ENCODE measurements around the gene OXA1L. TPM values are rescaled to one million over a fixed set of nuclear protein-coding genes. Genes with fewer than 3 reads are reported as not detected.
A peak's percentile ranks its signal among the peaks of the same experiment; 100 is the strongest.

Gene OXA1L
- total RNA-seq, 1 experiment from 2014 or later = 146 TPM

DNA sequence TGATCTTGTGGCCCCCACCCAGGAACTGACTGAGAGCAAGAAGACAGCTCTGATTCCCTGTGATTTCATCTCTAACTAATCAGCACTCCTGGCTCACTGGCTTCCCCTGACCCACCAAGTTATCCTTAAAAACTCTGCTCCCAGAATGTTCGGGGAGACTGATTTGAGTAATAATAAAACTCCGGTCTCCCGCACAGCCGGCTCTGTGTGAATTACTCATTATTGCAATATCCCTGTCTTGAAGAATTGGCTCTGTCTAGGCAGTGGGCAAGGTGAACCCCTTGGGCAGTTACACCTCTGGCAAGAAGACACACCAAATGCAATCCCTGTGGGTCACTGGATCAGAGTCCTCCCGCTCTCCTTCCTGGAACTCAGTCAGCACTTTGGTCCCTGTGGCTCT lies 27.5 kb downstream of the OXA1L start:
- H3K9me2 ChIP-seq (replicated peaks; ENCODE audit: low read length) = no peaks in the 10 kb centered on the region

DNA sequence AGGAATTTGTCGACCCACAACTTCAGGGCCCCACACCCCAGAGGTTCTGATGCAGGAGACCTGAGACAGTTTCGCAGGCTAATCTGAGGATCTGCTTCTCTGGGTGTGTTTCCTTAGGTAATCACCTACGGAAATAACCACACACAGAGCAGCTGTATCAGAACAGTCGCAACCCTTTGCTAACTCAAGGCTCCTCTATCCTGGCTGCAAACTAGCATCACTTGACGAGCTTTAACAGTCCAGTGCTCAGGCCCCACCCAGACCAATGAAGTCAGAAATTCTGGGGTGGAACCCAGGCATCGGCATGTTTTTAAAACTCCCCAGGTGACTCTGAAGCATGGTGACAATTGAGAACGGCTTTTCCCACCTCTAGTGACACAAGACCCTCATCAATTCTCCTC lies 28.1 kb downstream of the OXA1L start:
- no peaks in the 10 kb centered on the region for H3K79me2 ChIP-seq (ENCODE audit: low read length)
- POLR2A ChIA-PET (ENCODE audit: unreplicated experiment) = no interaction called here
- H3K27ac ChIP-seq (ENCODE audit: low read length) = no peak overlapping the region
- H3K36me3 ChIP-seq (ENCODE audit: low read depth, low read length) = no peaks in the 10 kb centered on the region
- no peak overlapping the region for H3K9ac ChIP-seq (ENCODE audit: low read length)
- ATAC-seq (no peak), DNase-seq (no peak)
- H4K20me1 ChIP-seq (ENCODE audit: low read length) = no peaks in the 10 kb centered on the region
- H3K4me2 ChIP-seq (ENCODE audit: low read length) = no peak overlapping the region
- no TSS peak for BruUV-seq (replicated peaks)
- no peaks in the 10 kb centered on the region for H3K9me3 ChIP-seq (ENCODE audit: low read length)
- intact Hi-C loops (cut with micrococcal nuclease) = no loop called here
- H3K4me1 ChIP-seq (ENCODE audit: insufficient read depth, low read length) = peaks cover 8% of the 10 kb centered on the region
- no peaks in the 10 kb centered on the region for H3K9me2 ChIP-seq (replicated peaks; ENCODE audit: low read length)
- CTCF ChIA-PET = no interaction called here
- TF ChIP-seq EZH2 (IDR thresholded peaks at IDR 0.05; ENCODE audit: low read length, unreplicated experiment) (no peak), EZH2phosphoT487 (IDR thresholded peaks at IDR 0.05; ENCODE audit: borderline replicate concordance, low read length) (no peak)
- TF ChIP-seq, protein P1, sequence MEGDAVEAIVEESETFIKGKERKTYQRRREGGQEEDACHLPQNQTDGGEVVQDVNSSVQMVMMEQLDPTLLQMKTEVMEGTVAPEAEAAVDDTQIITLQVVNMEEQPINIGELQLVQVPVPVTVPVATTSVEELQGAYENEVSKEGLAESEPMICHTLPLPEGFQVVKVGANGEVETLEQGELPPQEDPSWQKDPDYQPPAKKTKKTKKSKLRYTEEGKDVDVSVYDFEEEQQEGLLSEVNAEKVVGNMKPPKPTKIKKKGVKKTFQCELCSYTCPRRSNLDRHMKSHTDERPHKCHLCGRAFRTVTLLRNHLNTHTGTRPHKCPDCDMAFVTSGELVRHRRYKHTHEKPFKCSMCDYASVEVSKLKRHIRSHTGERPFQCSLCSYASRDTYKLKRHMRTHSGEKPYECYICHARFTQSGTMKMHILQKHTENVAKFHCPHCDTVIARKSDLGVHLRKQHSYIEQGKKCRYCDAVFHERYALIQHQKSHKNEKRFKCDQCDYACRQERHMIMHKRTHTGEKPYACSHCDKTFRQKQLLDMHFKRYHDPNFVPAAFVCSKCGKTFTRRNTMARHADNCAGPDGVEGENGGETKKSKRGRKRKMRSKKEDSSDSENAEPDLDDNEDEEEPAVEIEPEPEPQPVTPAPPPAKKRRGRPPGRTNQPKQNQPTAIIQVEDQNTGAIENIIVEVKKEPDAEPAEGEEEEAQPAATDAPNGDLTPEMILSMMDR (conservative IDR thresholded peaks at IDR 0.05; ENCODE audit: low read depth, low read length) = no peak
- no peak overlapping the region for H2AFZ ChIP-seq (ENCODE audit: low read length)
- no peak overlapping the region for H3K4me3 ChIP-seq (ENCODE audit: low read length)
- H3K27me3 ChIP-seq (ENCODE audit: low read length) = no peaks in the 10 kb centered on the region
- no peaks in the 10 kb centered on the region for H3F3A ChIP-seq (ENCODE audit: low read length, unreplicated experiment)

More for the DNA sequence above, 27.5 kb downstream of the OXA1L start:
- no peak overlapping the region for H3K4me2 ChIP-seq (ENCODE audit: low read length)
- no TSS peak for BruUV-seq (replicated peaks)
- H3K4me3 ChIP-seq (ENCODE audit: low read length) = no peak overlapping the region
- intact Hi-C loops (cut with micrococcal nuclease) = no loop called here
- no peak overlapping the region for H2AFZ ChIP-seq (ENCODE audit: low read length)
- no peaks in the 10 kb centered on the region for H3F3A ChIP-seq (ENCODE audit: low read length, unreplicated experiment)
- no peak overlapping the region for H3K9ac ChIP-seq (ENCODE audit: low read length)
- H3K27ac ChIP-seq (ENCODE audit: low read length) = no peak overlapping the region
- no peaks in the 10 kb centered on the region for H3K79me2 ChIP-seq (ENCODE audit: low read length)
- peaks cover 14% of the 10 kb centered on the region for H3K4me1 ChIP-seq (ENCODE audit: insufficient read depth, low read length)
- CTCF ChIA-PET = no interaction called here
- H3K36me3 ChIP-seq (ENCODE audit: low read depth, low read length) = no peaks in the 10 kb centered on the region
- no peak for TF ChIP-seq EZH2phosphoT487 (IDR thresholded peaks at IDR 0.05; ENCODE audit: borderline replicate concordance, low read length)
- ATAC-seq (no peak), DNase-seq (no peak)
- H3K27me3 ChIP-seq (ENCODE audit: low read length) = no peaks in the 10 kb centered on the region
- H4K20me1 ChIP-seq (ENCODE audit: low read length) = no peaks in the 10 kb centered on the region
- POLR2A ChIA-PET (ENCODE audit: unreplicated experiment) = no interaction called here
- no peaks in the 10 kb centered on the region for H3K9me3 ChIP-seq (ENCODE audit: low read length)

DNA sequence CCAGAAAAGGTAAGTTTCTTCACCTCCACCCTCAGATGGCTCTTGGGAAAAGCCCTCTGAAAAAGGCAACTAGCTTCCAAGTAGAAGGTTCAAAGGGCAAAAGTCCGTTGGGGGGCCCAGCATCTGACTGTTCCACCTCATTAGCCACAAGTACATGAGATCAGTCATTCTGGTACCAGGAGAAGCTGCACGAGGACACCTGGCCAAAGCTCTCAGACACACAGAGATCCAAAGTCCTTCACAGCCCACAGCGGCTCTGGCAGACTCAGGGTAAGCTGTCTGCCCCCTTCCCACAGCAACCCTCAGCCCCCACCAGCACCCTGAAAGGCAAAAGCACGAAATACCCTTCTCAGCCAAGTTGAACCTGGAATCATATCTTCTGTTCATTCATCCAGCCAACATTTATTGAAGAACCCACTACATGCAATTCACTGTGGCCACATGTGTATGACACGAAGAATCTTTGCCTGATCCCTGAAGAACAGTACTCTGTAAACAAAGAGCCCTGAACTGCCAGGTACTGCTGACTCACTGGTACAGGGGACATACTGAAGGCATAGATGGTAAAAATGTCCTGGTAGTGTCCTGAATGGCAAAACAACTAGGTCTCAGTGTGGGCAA lies 29.7 kb downstream of the OXA1L start:
- intact Hi-C loops (cut with micrococcal nuclease) = no loop called here
- Histone ChIP-seq H3K9ac (ENCODE audit: low read length) (no peak overlapping the region), H3K79me2 (ENCODE audit: low read length) (no peaks in the 10 kb centered on the region), H3K4me2 (ENCODE audit: low read length) (no peak overlapping the region), H3K9me2 (replicated peaks; ENCODE audit: low read length) (no peaks in the 10 kb centered on the region), H3K36me3 (ENCODE audit: low read depth, low read length) (no peaks in the 10 kb centered on the region), H4K20me1 (ENCODE audit: low read length) (no peaks in the 10 kb centered on the region), H3K27me3 (ENCODE audit: low read length) (no peaks in the 10 kb centered on the region), H3K9me3 (ENCODE audit: low read length) (no peaks in the 10 kb centered on the region), H2AFZ (ENCODE audit: low read length) (no peak overlapping the region), H3K4me3 (ENCODE audit: low read length) (no peak overlapping the region), H3K27ac (ENCODE audit: low read length) (no peak overlapping the region), H3F3A (ENCODE audit: low read length, unreplicated experiment) (no peaks in the 10 kb centered on the region), H3K4me1 (ENCODE audit: insufficient read depth, low read length) (peaks cover 3% of the 10 kb centered on the region; the same call in 1 of the 2 replicates)
- no TSS peak for BruUV-seq (replicated peaks)
- no peak for TF ChIP-seq EZH2 (IDR thresholded peaks at IDR 0.05; ENCODE audit: low read length, unreplicated experiment)
- peak; percentile 27 for DNase-seq
- ChIA-PET POLR2A (ENCODE audit: unreplicated experiment) (no interaction called here), CTCF (no interaction called here)
- no peak; the same call in 1 of the 2 replicates for ATAC-seq

Measured in PC-3 (cell line).